Tibial nerve (tissue), 4 donors: ENCODE measurements around the gene BAG1.

Source experiments
- EP300 ChIP-seq, 2 donors: sonication (generic); formaldehyde crosslinking; IDR thresholded peaks; one replicate each; pipeline ENCODE4 v1.6.1; 2017; ENCODE audit warnings: antibody characterized with exemption in 2 of 2, mild to moderate bottlenecking in 1 of 2
- POLR2A ChIP-seq, 2 donors: fragments of 450-650 bp; IDR thresholded peaks; one replicate each; pipeline ENCODE4 v1.6.1; 2017; ENCODE audit warnings: antibody characterized with exemption in 2 of 2, mild to moderate bottlenecking in 2 of 2, moderate library complexity in 2 of 2
- TF ChIP-seq, protein P1 (sequence below), 5 experiments: fragments of 200-600 bp in 3 of 5; fragments of 450-650 bp in 2 of 5; sonication (generic) in 3 of 5; IDR thresholded peaks; one replicate each; pipeline ENCODE4 v1.5.1; 2016 to 2019; ENCODE audit warnings: antibody characterized with exemption in 5 of 5, mild to moderate bottlenecking in 3 of 5, moderate library complexity in 2 of 5

DNA sequence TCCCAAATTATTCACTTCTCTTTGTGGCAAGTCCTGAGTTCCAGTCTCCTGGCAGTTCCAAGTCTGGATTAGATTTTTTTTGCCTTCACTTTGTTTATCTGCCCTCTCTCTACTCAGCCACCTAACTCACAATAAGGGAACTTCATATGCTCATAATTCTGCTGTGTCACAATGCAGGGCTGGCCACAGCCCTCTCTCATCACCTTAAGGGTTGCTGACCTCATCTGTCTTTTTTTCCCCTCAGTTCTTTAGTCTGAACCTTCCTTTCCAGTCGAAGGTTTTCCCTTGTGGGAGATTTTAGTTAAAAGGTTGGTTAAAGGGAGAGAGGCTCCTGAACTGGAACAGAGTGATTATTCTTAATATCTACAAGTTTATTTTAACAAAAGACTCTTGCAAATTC, 4.1 kb downstream of the BAG1 start:
- TF ChIP-seq, protein P1, sequence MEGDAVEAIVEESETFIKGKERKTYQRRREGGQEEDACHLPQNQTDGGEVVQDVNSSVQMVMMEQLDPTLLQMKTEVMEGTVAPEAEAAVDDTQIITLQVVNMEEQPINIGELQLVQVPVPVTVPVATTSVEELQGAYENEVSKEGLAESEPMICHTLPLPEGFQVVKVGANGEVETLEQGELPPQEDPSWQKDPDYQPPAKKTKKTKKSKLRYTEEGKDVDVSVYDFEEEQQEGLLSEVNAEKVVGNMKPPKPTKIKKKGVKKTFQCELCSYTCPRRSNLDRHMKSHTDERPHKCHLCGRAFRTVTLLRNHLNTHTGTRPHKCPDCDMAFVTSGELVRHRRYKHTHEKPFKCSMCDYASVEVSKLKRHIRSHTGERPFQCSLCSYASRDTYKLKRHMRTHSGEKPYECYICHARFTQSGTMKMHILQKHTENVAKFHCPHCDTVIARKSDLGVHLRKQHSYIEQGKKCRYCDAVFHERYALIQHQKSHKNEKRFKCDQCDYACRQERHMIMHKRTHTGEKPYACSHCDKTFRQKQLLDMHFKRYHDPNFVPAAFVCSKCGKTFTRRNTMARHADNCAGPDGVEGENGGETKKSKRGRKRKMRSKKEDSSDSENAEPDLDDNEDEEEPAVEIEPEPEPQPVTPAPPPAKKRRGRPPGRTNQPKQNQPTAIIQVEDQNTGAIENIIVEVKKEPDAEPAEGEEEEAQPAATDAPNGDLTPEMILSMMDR (IDR thresholded peaks at IDR 0.05), result no peak
- no peak for TF ChIP-seq POLR2A (IDR thresholded peaks at IDR 0.05)
- TF ChIP-seq EP300 (IDR thresholded peaks at IDR 0.05), result no peak
